Measurements from ENCODE around the gene PARS2. TPM values are rescaled to one million over a fixed set of nuclear protein-coding genes. Genes with fewer than 3 reads are reported as not detected.
A peak's percentile ranks its signal among the peaks of the same experiment; 100 is the strongest.

PARS2 gene
- total RNA-seq, 6 experiments from 2014 or later = 3.2 to 5.4 (median 4.0) TPM

DNA sequence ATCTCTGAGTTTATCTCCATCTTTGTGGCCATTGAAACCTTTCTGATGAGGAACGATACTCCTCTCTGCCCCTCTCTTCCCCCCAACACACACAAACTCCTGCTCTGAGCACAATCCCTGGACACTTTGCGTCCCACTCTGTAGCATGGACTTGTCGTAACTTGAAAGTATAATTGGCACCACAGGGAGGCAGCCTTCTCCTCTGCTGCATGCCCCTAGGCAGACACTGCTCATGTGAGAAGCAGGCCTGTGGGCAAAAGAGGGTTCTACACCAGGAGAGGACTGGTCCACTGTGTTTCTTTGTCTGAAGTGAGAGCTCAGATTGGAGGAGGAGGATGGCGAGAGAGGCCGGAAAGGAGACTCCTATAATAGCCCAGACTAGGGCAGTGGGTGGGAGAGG lies 3.8 kb upstream of the PARS2 start:
- H3K9me3 ChIP-seq = no peaks in the 10 kb centered on the region
- peaks cover 0 to 11% (median 0%) of the 10 kb centered on the region in 4 donors for H3K4me1 ChIP-seq
- H3K27ac ChIP-seq = no peak overlapping the region
- ATAC-seq (no peak), DNase-seq (no peak)
- no peak overlapping the region for H3K4me3 ChIP-seq
- no peaks in the 10 kb centered on the region for H3K27me3 ChIP-seq
- no peaks in the 10 kb centered on the region for H3K36me3 ChIP-seq
- TF ChIP-seq CTCF (IDR thresholded peaks at IDR 0.05) (peak in 1 of 4 donors; percentile 15), POLR2A (IDR thresholded peaks at IDR 0.05) (no peak)
- intact Hi-C loops (cut with DNase I) = no loop called here
- WGBS (ENCODE audit: insufficient coverage, low coverage, low lambda C conversion rate, missing lambda C conversion rate) = 54% methylated on average over 2 of the region's 5 CpGs

- H3K36me3 ChIP-seq = no peaks in the 10 kb centered on the region
- intact Hi-C loops (cut with DNase I) = no loop called here
- TF ChIP-seq CTCF (IDR thresholded peaks at IDR 0.05) (no peak), POLR2A (IDR thresholded peaks at IDR 0.05) (no peak)
- DNase-seq = no peak
- no peaks in the 10 kb centered on the region for H3K27me3 ChIP-seq
- H3K4me1 ChIP-seq = peaks cover 0 to 11% (median 0%) of the 10 kb centered on the region in 4 donors
- no peak overlapping the region for H3K27ac ChIP-seq
- ATAC-seq = no peak
- 60% methylated on average over 3 of the region's 6 CpGs for WGBS (ENCODE audit: insufficient coverage, low coverage, low lambda C conversion rate, missing lambda C conversion rate)
- no peaks in the 10 kb centered on the region for H3K9me3 ChIP-seq
- no peak overlapping the region for H3K4me3 ChIP-seq
These were observed 3.2 kb upstream of the PARS2 start for GRCh38 chr1:54767526-54767925.

GRCh38 chr1:54766726-54767125 lies 2.4 kb upstream of the PARS2 start:
- no peak for ATAC-seq
- intact Hi-C loops (cut with DNase I) = no loop called here
- DNase-seq = no peak
- H3K4me3 ChIP-seq = no peak overlapping the region
- no peaks in the 10 kb centered on the region for H3K9me3 ChIP-seq
- H3K4me1 ChIP-seq = peaks cover 0 to 11% (median 0%) of the 10 kb centered on the region in 4 donors
- TF ChIP-seq POLR2A (IDR thresholded peaks at IDR 0.05) = no peak
- no peak for TF ChIP-seq CTCF (IDR thresholded peaks at IDR 0.05)
- H3K27me3 ChIP-seq = no peaks in the 10 kb centered on the region
- WGBS (ENCODE audit: insufficient coverage, low coverage, low lambda C conversion rate, missing lambda C conversion rate) = 17% methylated on average over 2 of the region's 4 CpGs
- H3K27ac ChIP-seq = no peak overlapping the region
- H3K36me3 ChIP-seq = no peaks in the 10 kb centered on the region

DNA sequence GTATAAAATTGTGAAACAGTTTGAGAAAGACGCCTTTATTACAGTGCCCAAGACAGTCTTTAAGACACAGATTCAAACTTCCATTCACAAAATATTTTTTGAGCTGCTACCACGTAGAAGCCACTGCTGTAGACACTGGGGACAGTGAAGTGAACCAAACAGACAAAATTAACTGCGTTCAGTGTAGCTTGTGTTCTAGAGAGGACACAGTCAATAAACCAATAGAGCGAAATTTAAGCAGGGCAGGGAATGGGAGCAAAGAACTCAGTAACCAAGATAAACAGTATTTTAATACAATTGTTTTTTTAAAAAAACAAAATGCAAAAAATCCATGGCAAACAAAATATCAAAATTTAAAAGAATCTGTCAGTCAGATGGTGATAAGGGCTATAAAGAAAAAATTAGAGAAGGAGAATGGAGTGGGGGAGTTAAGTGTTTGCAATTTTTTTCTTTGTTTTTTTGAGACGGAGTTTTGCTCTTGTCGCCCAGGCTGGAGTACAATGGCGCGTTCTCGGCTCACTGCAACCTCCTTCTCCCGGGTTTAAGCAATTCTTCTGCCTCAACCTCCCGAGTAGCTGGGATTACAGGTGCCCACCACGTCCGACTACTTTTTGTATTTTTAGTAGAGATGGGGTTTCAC lies 719 bp upstream of the PARS2 start:
- DNase-seq = no peak
- intact Hi-C loops (cut with DNase I) = no loop called here
- Histone ChIP-seq H3K27ac (no peak overlapping the region), H3K4me1 (peaks cover 0 to 11% (median 0%) of the 10 kb centered on the region in 4 donors), H3K36me3 (no peaks in the 10 kb centered on the region), H3K9me3 (no peaks in the 10 kb centered on the region), H3K4me3 (peak overlapping the region; percentile 30 to 83 (median 39)), H3K27me3 (no peaks in the 10 kb centered on the region)
- 53% methylated on average over 13 of the region's 13 CpGs for WGBS (ENCODE audit: insufficient coverage, low coverage, low lambda C conversion rate, missing lambda C conversion rate)
- TF ChIP-seq CTCF (IDR thresholded peaks at IDR 0.05) = no peak
- no peak for TF ChIP-seq POLR2A (IDR thresholded peaks at IDR 0.05)
- peak; percentile 5 to 16 (median 8) for ATAC-seq

All from right lobe of liver (tissue), 6 donors.